Heart right ventricle (tissue), 16 donors: Measurements from ENCODE around the gene ADCY5. TPM values are rescaled to one million over a fixed set of nuclear protein-coding genes. Genes with fewer than 3 reads are reported as not detected.
A peak's percentile ranks its signal among the peaks of the same experiment; 100 is the strongest.

Source experiments
- ATAC-seq, 8 donors: fragments of 200-7000 bp; cut with Tn5 transposase; one replicate each; pipeline ENCODE4 v1.9.1; 2020; ENCODE audit warnings: mild to moderate bottlenecking in 8 of 8, moderate library complexity in 8 of 8, moderate number of reproducible peaks in 1 of 8
- DNase-seq, 2 donors: peaks; one replicate each; pipeline ENCODE4 v3.0.0-alpha.2; 2020
- H3K27ac ChIP-seq, 10 donors: fragments of 200-600 bp; sonication (generic) in 2 of 10; one replicate each; pipeline versions ENCODE4 v1.5.0 to v1.8.0; 2020 to 2022; ENCODE audit warnings: mild to moderate bottlenecking in 3 of 10
- H3K27me3 ChIP-seq, 7 donors: fragments of 200-600 bp; one replicate each; pipeline ENCODE4 v1.8.0; 2021 to 2022; ENCODE audit warnings: mild to moderate bottlenecking in 2 of 7
- H3K36me3 ChIP-seq, 9 donors: fragments of 200-600 bp; sonication (generic) in 1 of 9; one replicate each; pipeline versions ENCODE4 v1.5.0 to v1.8.0; 2020 to 2022; ENCODE audit warnings: mild to moderate bottlenecking in 2 of 9
- H3K4me1 ChIP-seq, 9 donors: fragments of 200-600 bp; sonication (generic) in 1 of 9; one replicate each; pipeline versions ENCODE4 v1.5.0 to v1.8.0; 2020 to 2022; ENCODE audit warnings: mild to moderate bottlenecking in 4 of 9
- H3K4me3 ChIP-seq, 10 donors: fragments of 200-600 bp; sonication (generic) in 2 of 10; one replicate each; pipeline versions ENCODE4 v1.5.0 to v1.8.0; 2020 to 2022; ENCODE audit warnings: mild to moderate bottlenecking in 7 of 10, moderate library complexity in 2 of 10
- H3K9me3 ChIP-seq, 11 donors: fragments of 200-600 bp in 10 of 11; sonication (generic) in 2 of 11; one replicate each; pipeline versions ENCODE4 v1.5.0 to v1.8.0; 2013 to 2022; ENCODE audit warnings: mild to moderate bottlenecking in 2 of 11, control low read depth in 1 of 11, moderate library complexity in 1 of 11
- WGBS, 2 donors: extraction: QIAGEN DNeasy Blood & Tissue Kit; methylation state at CpG; one replicate each; pipeline ENCODE4 v1.1.7; 2013; ENCODE audit warnings: inconsistent platforms in 1 of 2; 5-methylcytosine and 5-hydroxymethylcytosine counted together
- intact Hi-C, 10 donors: fragments of 100-400 bp; cut with DNase I; formaldehyde crosslinking; loops; one replicate each; pipeline versions ENCODE4 v1.11.1 to v1.14.2; 2022
- polyA plus RNA-seq, 2 donors: library from polyadenylated mRNA; stranded (reverse); fragments of 200-250 nt; gene quantifications; one replicate each; pipeline ENCODE4 v1.2.3, GENCODE V29; 2013
- total RNA-seq, 10 donors: library from RNA; stranded (reverse); fragmentation: NEBNext Ultra II Directional in 3 of 10; extraction: Animal tissue kit (Norgen Biotek cat#: 25700) in 3 of 10; gene quantifications; one replicate each; pipeline versions ENCODE4 v1.2.1 to v1.2.4, GENCODE V29; 2021 to 2023
- TF ChIP-seq, protein P1 (sequence below), 9 donors: fragments of 200-600 bp; sonication (generic) in 2 of 9; IDR thresholded peaks; one replicate each; pipeline versions ENCODE4 v1.5.0 to v1.8.0; 2021 to 2022; ENCODE audit warnings: antibody characterized with exemption in 9 of 9, mild to moderate bottlenecking in 5 of 9, moderate library complexity in 1 of 9
- donor health status: Arrhythmogenic right ventricular cardiomyopathy.
- donor health status: ischemic (EF 13 %, LVEDD 7.1; RV severe dilation, severe dysfunction).
- donor health status: healthy with polysubstance abuse.
- donor health status: DM: no; HTN: yes; CAD: no.
- donor health status: DM: no; HTN: no; CAD: no.
- donor health status: ischemic (EF 25% LVEDD 6.9; RV normal size, moderate dysfunction).
- donor health status: ischemic (EF 25% LVEDD 5.7; RV mildly dilated, moderate dysfunction).
- donor health status: healthy.
- donor health status: DM: yes; HTN: yes; CAD: no.
- donor health status: Ischemic cardiomyopathy.
- donor health status: ischemic (EF 35%, LVEDD 5.7; RV mildly dilated, moderate dysfunction).
- donor health status: nonischemic (EF 11% LVEDD 7.7; RV severe dilation, severe dysfunction).
- donor health status: DM: yes; HTN: yes; CAD: no.
- donor health status: PGD.
- donor health status: ischemic (EF 29% LVEDD 5.4; RV normal size, mild dysfunction).
- donor health status: nonischemic (EF 23%, LVEDD 6.1; RV moderate dilation, normal function).

Gene ADCY5
- total and polyA plus RNA-seq, 12 donors, result 37.2 to 245 (median 198) TPM

DNA sequence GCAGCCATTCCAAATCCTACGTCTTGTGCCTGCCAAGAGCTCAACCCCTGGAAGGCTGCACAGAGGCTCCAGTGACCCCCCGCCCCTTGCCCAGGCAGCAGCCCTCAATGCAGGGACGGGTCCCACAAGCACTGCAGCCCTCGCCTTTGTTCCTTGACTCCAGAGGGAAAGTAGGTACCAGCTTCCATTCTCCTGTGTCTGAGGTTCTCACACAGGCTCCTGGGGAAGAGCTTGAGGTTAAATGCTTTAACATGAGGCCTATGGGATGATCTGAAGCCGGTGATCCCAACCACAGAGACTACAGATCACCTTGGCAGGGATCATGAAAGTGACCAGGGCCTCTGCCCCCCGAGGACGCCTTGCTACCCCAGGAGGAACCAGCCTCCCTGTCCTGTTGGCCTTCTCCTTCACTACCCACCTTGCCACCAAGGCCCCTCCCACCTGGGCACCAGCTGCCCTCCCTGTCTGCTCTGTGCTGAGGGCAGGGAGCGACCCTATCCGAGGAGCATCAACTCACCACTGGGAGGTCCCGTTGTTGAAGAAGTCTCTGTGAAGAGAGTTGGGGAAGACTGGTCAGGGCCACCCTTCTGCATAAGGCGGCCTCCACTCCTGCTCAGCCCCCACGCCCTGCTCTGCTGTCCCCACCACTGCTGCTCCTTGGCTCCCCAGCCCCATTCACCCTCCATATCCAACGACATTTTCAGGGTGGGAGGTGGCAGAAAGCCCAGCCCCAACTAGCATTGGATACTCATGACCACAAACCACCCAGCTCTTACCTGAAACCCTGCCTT is 151.9 kb downstream of the ADCY5 start:
- DNase-seq, result no peak
- no peaks in the 10 kb centered on the region for H3K9me3 ChIP-seq
- H3K27me3 ChIP-seq, result no peaks in the 10 kb centered on the region
- H3K4me1 ChIP-seq, result peaks cover 0 to 3% (median 0%) of the 10 kb centered on the region in 9 donors
- intact Hi-C loops, result no loop called here
- 81% methylated on average over 13 of the region's 13 CpGs for WGBS, 2 donors
- peaks cover 0 to 94% (median 0%) of the 10 kb centered on the region in 9 donors for H3K36me3 ChIP-seq
- TF ChIP-seq, protein P1, sequence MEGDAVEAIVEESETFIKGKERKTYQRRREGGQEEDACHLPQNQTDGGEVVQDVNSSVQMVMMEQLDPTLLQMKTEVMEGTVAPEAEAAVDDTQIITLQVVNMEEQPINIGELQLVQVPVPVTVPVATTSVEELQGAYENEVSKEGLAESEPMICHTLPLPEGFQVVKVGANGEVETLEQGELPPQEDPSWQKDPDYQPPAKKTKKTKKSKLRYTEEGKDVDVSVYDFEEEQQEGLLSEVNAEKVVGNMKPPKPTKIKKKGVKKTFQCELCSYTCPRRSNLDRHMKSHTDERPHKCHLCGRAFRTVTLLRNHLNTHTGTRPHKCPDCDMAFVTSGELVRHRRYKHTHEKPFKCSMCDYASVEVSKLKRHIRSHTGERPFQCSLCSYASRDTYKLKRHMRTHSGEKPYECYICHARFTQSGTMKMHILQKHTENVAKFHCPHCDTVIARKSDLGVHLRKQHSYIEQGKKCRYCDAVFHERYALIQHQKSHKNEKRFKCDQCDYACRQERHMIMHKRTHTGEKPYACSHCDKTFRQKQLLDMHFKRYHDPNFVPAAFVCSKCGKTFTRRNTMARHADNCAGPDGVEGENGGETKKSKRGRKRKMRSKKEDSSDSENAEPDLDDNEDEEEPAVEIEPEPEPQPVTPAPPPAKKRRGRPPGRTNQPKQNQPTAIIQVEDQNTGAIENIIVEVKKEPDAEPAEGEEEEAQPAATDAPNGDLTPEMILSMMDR (IDR thresholded peaks at IDR 0.05), result no peak
- no peak overlapping the region for H3K4me3 ChIP-seq
- H3K27ac ChIP-seq, result peak overlapping the region in 1 of 10 donors; percentile 18
- ATAC-seq, result no peak

DNA sequence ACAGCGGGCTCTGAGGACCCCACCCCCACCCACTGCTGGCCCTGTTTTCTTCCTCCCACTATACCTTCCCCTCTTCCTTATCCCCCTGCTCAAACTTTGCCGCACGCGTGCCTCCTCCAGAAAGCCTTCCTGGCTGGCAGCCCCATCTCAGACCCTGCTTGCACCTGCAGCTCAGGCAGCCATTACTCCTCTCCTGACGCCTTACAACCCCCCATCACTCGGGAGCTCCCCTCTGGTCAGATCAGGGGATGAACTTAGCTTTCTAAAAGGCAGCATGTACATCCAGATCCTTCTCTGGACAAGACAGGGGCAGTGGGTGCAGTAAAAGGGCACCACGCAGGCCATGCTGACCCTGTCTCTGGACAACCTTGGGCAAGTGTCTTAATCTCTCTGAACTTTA is 152.6 kb downstream of the ADCY5 start:
- H3K4me3 ChIP-seq, result no peak overlapping the region
- WGBS, 2 donors, result 85 to 87% methylated on average over 7 of the region's 7 CpGs
- intact Hi-C loops, result no loop called here
- no peaks in the 10 kb centered on the region for H3K27me3 ChIP-seq
- DNase-seq (no peak), ATAC-seq (no peak)
- H3K27ac ChIP-seq, result no peak overlapping the region
- H3K9me3 ChIP-seq, result no peaks in the 10 kb centered on the region
- TF ChIP-seq, protein P1 (IDR thresholded peaks at IDR 0.05), result no peak
- H3K4me1 ChIP-seq, result peaks cover 0 to under 1% (median 0%) of the 10 kb centered on the region in 9 donors
- peaks cover 0 to 94% (median 0%) of the 10 kb centered on the region in 9 donors for H3K36me3 ChIP-seq

DNA sequence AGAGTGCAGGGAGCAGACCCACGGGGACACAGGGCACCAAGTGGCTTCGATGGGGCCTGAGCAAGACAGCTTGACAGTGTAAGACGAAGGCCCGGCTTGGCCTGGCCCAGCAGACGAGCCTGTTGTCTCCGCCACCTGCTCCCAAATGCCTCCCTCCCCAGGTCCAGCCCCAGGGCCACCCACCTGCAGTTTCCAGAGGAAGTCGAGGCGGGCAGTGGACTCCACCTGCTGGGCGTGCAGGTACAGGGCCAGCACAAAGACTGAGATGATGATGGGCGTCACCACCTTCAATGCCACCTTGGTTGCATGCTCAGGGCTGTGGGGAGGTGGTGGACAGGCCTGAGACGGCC is 153.0 kb downstream of the ADCY5 start:
- peaks cover 0 to 94% (median 0%) of the 10 kb centered on the region in 9 donors for H3K36me3 ChIP-seq
- ATAC-seq, result peak in 1 of 8 donors; percentile 19
- H3K27ac ChIP-seq, result no peak overlapping the region
- intact Hi-C loops, result no loop called here
- TF ChIP-seq, protein P1 (IDR thresholded peaks at IDR 0.05), result no peak
- WGBS, 2 donors, result 68 to 78% methylated on average over 10 to 11 of the region's 11 CpGs
- peaks cover 0 to 4% (median 0%) of the 10 kb centered on the region in 9 donors for H3K4me1 ChIP-seq
- H3K9me3 ChIP-seq, result no peaks in the 10 kb centered on the region
- no peak overlapping the region for H3K4me3 ChIP-seq
- no peaks in the 10 kb centered on the region for H3K27me3 ChIP-seq
- no peak for DNase-seq

DNA sequence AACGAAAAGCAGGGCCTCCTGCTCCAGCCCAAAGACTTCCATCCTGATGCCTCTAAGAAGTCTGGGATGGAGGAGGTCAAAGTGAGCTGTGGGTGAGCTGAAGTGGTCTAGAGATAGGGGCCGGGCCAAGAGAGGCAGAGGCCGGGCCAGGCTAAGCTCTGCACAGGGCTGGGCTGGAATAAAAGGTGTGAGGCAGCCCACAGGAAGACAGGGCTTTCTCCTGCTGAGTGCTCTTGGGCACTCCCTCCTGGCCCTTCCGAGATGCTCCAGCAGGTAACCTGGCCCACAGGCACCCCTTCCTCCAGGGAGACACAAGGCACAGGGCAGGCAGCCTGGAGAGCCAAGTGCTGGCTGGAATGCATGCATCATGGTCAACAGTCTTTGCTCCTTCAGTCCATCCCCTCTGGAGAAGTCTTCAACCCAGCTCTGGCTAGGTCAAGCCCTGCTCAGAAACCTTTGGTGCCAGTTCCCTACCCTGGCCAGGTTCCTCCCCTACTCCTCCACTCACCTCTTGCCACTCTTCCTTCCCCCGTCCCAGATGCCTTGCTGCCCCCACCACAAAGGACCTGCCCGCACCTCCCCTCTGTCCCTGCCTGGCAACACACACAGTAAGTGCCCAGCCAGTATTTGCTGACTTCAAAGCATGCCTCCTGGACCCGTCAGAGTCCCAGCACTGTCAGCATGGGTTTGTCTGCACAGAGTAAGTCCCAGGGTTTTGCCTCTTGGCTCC is 153.6 kb downstream of the ADCY5 start:
- DNase-seq (no peak), ATAC-seq (peak in 2 of 8 donors; percentile 2 to 5)
- TF ChIP-seq, protein P1 (IDR thresholded peaks at IDR 0.05), result no peak
- no peak overlapping the region for H3K27ac ChIP-seq
- intact Hi-C loops, result no loop called here
- 52 to 62% methylated on average over 7 of the region's 7 CpGs for WGBS, 2 donors
- no peaks in the 10 kb centered on the region for H3K9me3 ChIP-seq
- H3K4me3 ChIP-seq, result no peak overlapping the region
- no peaks in the 10 kb centered on the region for H3K27me3 ChIP-seq
- H3K4me1 ChIP-seq, result peaks cover 0 to 9% (median 0%) of the 10 kb centered on the region in 9 donors
- H3K36me3 ChIP-seq, result peaks cover 0 to 94% (median 0%) of the 10 kb centered on the region in 9 donors
